ENCODE measurements around the gene PTPRZ1.

The PTPRZ1 gene

DNA sequence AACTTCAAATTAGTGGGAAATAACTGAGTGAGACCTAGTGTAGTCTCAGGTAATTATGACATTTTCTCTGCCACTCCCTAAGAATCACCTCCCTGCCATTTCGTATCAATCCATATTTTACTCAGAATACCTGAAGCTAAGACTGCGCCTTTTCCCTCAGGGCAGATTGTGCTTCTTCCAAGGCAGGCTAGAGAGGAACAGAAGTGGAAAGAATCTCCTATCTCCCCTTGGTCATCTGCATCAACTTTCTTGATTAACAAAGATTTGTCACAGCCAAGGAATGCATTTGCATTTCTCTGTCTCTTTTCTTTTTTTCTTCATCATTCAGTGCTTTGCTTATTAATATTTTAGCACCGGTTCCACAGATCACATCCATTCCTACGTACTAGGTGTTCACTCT, 119.1 kb downstream of the PTPRZ1 start:
- no peaks in the 10 kb centered on the region for H3K27me3 Mint-ChIP-seq
- no peak for ATAC-seq (replicated peaks; ENCODE audit: extremely low read depth, poor library complexity, severe bottlenecking)
- no peak overlapping the region for H3K4me3 Mint-ChIP-seq

DNA sequence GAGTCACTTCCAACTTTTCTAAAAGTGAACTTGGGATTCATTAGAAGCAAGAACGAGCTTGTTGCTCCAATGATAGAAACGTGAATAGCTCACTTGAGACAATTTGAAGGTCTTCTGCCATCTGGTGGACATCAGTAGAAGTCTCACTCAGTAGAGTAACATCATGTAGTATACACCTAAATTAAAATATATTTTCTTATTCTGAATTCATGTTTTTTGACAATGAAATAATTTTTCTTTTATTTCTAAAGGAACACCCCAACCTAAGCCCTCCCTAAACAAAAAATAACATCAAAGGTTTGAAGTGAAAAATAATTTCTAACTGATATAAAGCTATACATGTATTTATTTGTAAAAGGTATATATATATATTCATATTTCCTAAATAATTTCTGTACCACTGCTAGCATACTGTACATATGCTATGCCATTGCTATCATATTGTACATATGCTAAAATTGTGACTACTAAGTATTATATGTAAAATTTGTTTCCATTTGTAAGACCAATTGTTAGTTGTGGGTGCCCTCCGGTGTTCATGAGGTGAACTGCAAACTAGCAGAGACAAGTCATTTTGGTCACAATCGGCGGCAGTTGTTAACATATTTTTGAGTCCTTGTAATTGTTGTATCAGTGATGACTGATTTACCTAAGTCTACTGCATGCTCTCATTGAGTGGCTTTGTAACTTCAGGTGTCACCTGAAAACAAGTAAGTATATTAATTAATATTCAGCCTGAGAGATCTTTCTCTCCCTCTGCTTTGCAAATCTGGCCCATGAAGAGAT, 121.9 kb downstream of the PTPRZ1 start:
- DNase-seq (ENCODE audit: low spot score in 2 of 2) (no peak), ATAC-seq (replicated peaks; ENCODE audit: extremely low read depth, poor library complexity, severe bottlenecking) (peak; percentile 43)
- Mint-ChIP-seq H3K27ac (ENCODE audit: low read depth) (no peak overlapping the region), H3K36me3 (ENCODE audit: insufficient read depth) (no peaks in the 10 kb centered on the region), H3K4me1 (no peaks in the 10 kb centered on the region), H3K4me3 (no peak overlapping the region), H3K27me3 (no peaks in the 10 kb centered on the region), H3K9me3 (no peaks in the 10 kb centered on the region)

More for the DNA sequence above, 119.1 kb downstream of the PTPRZ1 start:
- H3K36me3 Mint-ChIP-seq (ENCODE audit: insufficient read depth): no peaks in the 10 kb centered on the region
- no peak overlapping the region for H3K27ac Mint-ChIP-seq (ENCODE audit: low read depth)
- no peaks in the 10 kb centered on the region for H3K4me1 Mint-ChIP-seq
- no peaks in the 10 kb centered on the region for H3K9me3 Mint-ChIP-seq
- no peak for DNase-seq (ENCODE audit: low spot score in 2 of 2)

DNA sequence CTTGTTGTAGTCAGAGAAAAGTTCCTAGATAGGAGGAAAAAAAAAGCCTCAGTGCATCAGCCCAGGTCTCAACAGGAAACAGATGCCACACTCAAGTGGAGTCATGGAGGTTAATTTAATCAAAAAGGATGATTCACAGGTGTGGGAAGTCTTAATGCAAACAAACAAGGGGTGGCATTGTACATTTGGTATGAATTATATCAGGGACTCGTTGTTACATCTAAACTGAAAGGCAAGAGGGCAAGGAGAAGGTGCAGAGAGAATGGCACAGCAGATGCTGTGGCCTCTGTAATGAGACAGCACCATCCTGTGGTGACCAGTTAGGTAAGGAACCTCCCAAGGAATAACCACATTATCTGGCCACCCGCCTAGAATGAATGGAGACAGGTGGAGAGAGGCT, 133.7 kb downstream of the PTPRZ1 start:
- Mint-ChIP-seq H3K4me1 (no peaks in the 10 kb centered on the region), H3K27me3 (no peaks in the 10 kb centered on the region), H3K36me3 (ENCODE audit: insufficient read depth) (no peaks in the 10 kb centered on the region), H3K9me3 (peaks cover 7% of the 10 kb centered on the region), H3K27ac (ENCODE audit: low read depth) (no peak overlapping the region), H3K4me3 (no peak overlapping the region)
- ATAC-seq (replicated peaks; ENCODE audit: extremely low read depth, poor library complexity, severe bottlenecking) (no peak), DNase-seq (ENCODE audit: low spot score in 2 of 2) (no peak)

DNA sequence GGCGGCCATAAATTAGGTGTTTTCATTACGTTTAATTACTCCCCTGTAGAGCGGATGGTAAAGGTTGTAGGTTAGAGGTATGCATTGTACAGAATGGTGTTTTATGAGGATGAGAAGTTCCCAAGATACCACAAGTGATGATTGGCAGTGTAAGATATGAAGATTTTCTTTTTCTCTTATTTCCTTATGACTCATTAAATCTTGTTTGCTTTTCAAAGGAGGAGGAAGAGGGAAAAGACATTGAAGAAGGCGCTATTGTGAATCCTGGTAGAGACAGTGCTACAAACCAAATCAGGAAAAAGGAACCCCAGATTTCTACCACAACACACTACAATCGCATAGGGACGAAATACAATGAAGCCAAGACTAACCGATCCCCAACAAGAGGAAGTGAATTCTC, 137.2 kb downstream of the PTPRZ1 start:
- H3K36me3 Mint-ChIP-seq (ENCODE audit: insufficient read depth): no peaks in the 10 kb centered on the region
- ATAC-seq (replicated peaks; ENCODE audit: extremely low read depth, poor library complexity, severe bottlenecking) (no peak), DNase-seq (ENCODE audit: low spot score in 2 of 2) (no peak)
- no peaks in the 10 kb centered on the region for H3K4me1 Mint-ChIP-seq
- peaks cover 17% of the 10 kb centered on the region for H3K9me3 Mint-ChIP-seq
- no peak overlapping the region for H3K4me3 Mint-ChIP-seq
- H3K27me3 Mint-ChIP-seq: no peaks in the 10 kb centered on the region
- no peak overlapping the region for H3K27ac Mint-ChIP-seq (ENCODE audit: low read depth)

DNA sequence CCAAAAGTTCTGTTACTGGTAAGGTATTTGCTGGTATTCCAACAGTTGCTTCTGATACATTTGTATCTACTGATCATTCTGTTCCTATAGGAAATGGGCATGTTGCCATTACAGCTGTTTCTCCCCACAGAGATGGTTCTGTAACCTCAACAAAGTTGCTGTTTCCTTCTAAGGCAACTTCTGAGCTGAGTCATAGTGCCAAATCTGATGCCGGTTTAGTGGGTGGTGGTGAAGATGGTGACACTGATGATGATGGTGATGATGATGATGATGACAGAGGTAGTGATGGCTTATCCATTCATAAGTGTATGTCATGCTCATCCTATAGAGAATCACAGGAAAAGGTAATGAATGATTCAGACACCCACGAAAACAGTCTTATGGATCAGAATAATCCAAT, 140.1 kb downstream of the PTPRZ1 start:
- no peak for ATAC-seq (replicated peaks; ENCODE audit: extremely low read depth, poor library complexity, severe bottlenecking)
- DNase-seq (ENCODE audit: low spot score in 2 of 2): no peak
- peaks cover 14% of the 10 kb centered on the region for H3K9me3 Mint-ChIP-seq
- H3K4me3 Mint-ChIP-seq: no peak overlapping the region
- H3K27ac Mint-ChIP-seq (ENCODE audit: low read depth): no peak overlapping the region
- no peaks in the 10 kb centered on the region for H3K4me1 Mint-ChIP-seq
- H3K36me3 Mint-ChIP-seq (ENCODE audit: insufficient read depth): no peaks in the 10 kb centered on the region
- no peaks in the 10 kb centered on the region for H3K27me3 Mint-ChIP-seq

DNA sequence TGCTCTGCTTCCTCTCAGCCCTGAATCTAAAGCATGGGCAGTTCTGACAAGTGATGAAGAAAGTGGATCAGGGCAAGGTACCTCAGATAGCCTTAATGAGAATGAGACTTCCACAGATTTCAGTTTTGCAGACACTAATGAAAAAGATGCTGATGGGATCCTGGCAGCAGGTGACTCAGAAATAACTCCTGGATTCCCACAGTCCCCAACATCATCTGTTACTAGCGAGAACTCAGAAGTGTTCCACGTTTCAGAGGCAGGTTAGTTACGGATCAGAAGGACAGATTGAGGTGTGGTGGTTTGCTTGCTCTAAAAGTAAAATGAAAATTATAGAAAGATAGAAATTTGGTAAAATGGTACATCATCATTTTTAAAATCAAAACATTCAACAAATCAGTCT, 140.7 kb downstream of the PTPRZ1 start:
- no peak for ATAC-seq (replicated peaks; ENCODE audit: extremely low read depth, poor library complexity, severe bottlenecking)
- no peak overlapping the region for H3K27ac Mint-ChIP-seq (ENCODE audit: low read depth)
- H3K4me1 Mint-ChIP-seq: no peaks in the 10 kb centered on the region

DNA sequence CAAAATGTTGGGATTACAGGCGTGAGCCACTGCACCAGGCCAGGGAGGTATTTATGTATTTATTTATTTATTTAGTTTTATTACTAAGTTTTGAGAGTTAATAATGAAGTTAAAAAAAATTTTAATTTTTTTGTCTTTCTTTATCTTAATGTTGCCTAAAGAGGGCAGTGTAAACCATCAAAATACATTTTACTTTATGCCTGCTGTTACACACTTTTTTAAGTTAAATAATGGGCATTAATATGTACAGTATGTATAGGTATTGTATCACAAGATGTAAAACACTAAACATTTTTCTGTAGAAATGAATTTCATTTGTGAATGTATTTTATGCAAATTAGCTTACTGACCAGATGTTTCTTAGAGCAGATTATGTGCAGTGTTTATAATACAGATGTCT, 141.7 kb downstream of the PTPRZ1 start:
- Mint-ChIP-seq H3K27me3 (no peaks in the 10 kb centered on the region), H3K9me3 (peaks cover 10% of the 10 kb centered on the region), H3K4me1 (no peaks in the 10 kb centered on the region), H3K36me3 (ENCODE audit: insufficient read depth) (no peaks in the 10 kb centered on the region), H3K4me3 (no peak overlapping the region), H3K27ac (ENCODE audit: low read depth) (no peak overlapping the region)
- DNase-seq (ENCODE audit: low spot score in 2 of 2) (no peak), ATAC-seq (replicated peaks; ENCODE audit: extremely low read depth, poor library complexity, severe bottlenecking) (no peak)

More for the DNA sequence above, 140.7 kb downstream of the PTPRZ1 start:
- Mint-ChIP-seq H3K27me3 (no peaks in the 10 kb centered on the region), H3K9me3 (peaks cover 10% of the 10 kb centered on the region), H3K4me3 (no peak overlapping the region), H3K36me3 (ENCODE audit: insufficient read depth) (no peaks in the 10 kb centered on the region)
- no peak for DNase-seq (ENCODE audit: low spot score in 2 of 2)

DNA sequence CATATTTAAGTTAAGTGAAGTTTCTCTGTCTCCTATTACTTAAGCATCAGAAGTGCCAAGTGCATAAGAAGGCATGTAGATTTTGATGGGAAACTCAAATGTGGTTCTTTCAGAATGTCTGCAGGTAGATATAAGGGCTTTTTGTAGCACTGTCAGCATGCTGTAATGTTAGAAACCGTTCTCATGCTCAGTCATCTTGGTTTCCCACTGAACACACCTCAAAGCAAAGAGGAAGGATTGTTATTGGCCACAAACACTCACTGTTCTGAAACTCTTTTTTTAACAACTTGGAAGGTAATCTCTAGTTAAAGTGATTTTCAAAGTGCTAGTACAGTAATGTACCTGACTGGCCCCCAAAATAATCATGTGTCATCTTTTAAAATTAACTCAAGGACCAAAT, 145.1 kb downstream of the PTPRZ1 start:
- H3K36me3 Mint-ChIP-seq (ENCODE audit: insufficient read depth): no peaks in the 10 kb centered on the region
- no peak overlapping the region for H3K27ac Mint-ChIP-seq (ENCODE audit: low read depth)
- H3K4me1 Mint-ChIP-seq: no peaks in the 10 kb centered on the region
- H3K27me3 Mint-ChIP-seq: no peaks in the 10 kb centered on the region
- no peak overlapping the region for H3K4me3 Mint-ChIP-seq
- peaks cover 5% of the 10 kb centered on the region for H3K9me3 Mint-ChIP-seq
- DNase-seq (ENCODE audit: low spot score in 2 of 2): no peak
- ATAC-seq (replicated peaks; ENCODE audit: extremely low read depth, poor library complexity, severe bottlenecking): no peak

DNA sequence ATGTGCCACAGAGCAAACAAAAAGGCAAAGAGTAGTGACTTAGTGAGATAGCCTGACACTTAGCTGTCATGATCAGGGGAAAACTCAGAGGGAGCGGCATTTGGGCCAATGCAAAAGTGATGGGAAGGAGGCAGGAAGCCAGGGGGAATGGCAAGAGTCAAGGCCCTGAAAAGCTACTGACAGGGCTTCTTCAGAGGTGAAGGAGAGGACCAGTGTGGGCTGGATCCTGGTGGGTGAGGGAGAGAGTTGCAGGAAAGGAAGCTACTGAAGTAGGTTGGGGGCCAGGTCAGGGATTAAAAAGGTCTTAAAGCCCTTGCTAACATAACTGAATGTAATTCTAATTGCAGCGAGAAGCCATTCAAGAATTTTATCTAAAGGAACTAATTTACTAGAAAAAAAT, 154.1 kb downstream of the PTPRZ1 start:
- H3K27ac Mint-ChIP-seq (ENCODE audit: low read depth): no peak overlapping the region
- no peak for ATAC-seq (replicated peaks; ENCODE audit: extremely low read depth, poor library complexity, severe bottlenecking)
- no peaks in the 10 kb centered on the region for H3K27me3 Mint-ChIP-seq
- H3K36me3 Mint-ChIP-seq (ENCODE audit: insufficient read depth): no peaks in the 10 kb centered on the region
- H3K4me3 Mint-ChIP-seq: no peak overlapping the region
- H3K9me3 Mint-ChIP-seq: no peaks in the 10 kb centered on the region
- no peaks in the 10 kb centered on the region for H3K4me1 Mint-ChIP-seq
- DNase-seq (ENCODE audit: low spot score in 2 of 2): no peak

DNA sequence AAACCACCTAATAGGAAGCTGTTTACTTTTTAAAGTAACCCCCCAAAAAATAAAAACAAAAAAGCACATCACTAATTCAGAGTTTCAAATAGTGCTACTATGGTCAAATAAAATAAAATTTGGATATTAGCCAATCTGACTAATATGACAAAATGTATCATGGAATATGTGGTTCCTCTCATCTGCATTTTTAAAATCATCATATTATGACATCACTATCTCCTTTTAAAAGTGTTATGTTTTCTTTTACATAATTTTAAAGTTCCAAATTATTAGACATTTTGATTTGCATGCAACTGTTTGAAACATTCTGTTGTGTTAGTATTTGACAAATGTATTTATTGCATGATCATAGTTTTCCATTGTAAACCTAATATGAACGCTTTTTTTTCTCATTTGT, 160.7 kb downstream of the PTPRZ1 start:
- no peak for DNase-seq (ENCODE audit: low spot score in 2 of 2)
- Mint-ChIP-seq H3K36me3 (ENCODE audit: insufficient read depth) (no peaks in the 10 kb centered on the region), H3K9me3 (peaks cover 11% of the 10 kb centered on the region), H3K27ac (ENCODE audit: low read depth) (no peak overlapping the region), H3K27me3 (no peaks in the 10 kb centered on the region), H3K4me1 (no peaks in the 10 kb centered on the region), H3K4me3 (no peak overlapping the region)
- ATAC-seq (replicated peaks; ENCODE audit: extremely low read depth, poor library complexity, severe bottlenecking): no peak

DNA sequence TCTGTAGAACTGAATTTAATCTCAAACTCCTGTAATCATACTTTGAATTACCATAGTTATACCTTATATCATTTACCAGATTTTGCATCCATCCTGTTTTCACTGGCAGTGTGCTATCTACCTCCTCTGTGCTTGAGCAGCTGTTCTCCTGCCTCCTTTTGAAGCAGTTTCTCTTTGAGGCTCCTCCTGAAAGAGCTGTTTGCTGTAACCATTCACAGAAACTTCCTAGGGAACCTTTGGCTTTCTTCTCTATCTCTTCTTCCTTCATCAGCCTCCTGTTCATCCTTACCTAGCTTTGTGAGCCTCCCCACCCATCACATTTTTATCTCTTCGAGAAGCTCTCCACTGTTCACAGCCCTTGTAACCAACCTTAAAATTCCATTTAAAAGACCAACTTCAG, 162.9 kb downstream of the PTPRZ1 start:
- H3K4me1 Mint-ChIP-seq: no peaks in the 10 kb centered on the region
- H3K27ac Mint-ChIP-seq (ENCODE audit: low read depth): no peak overlapping the region

DNA sequence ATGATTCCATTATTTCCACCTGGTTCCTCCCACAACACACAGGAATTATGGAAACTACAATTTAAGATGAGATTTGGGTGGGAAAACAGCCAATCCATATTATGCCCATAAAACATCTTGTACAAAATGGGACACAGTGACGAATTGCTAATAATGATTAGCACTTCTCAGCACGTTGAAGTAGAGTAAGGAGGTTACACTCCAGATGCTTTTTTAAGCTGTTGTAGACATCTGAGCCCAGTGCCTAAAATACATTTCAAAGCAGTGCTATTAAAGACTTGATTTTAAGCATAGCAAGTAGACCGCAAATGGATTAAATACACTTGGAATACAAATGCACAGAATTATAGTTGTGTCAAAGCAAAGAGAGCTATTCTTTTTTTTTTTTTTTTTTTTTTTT, 165.2 kb downstream of the PTPRZ1 start:
- Mint-ChIP-seq H3K36me3 (ENCODE audit: insufficient read depth) (no peaks in the 10 kb centered on the region), H3K4me1 (no peaks in the 10 kb centered on the region), H3K27me3 (no peaks in the 10 kb centered on the region), H3K4me3 (no peak overlapping the region), H3K9me3 (peaks cover 16% of the 10 kb centered on the region), H3K27ac (ENCODE audit: low read depth) (no peak overlapping the region)
- ATAC-seq (replicated peaks; ENCODE audit: extremely low read depth, poor library complexity, severe bottlenecking) (no peak), DNase-seq (ENCODE audit: low spot score in 2 of 2) (no peak)

More for the DNA sequence above, 162.9 kb downstream of the PTPRZ1 start:
- no peaks in the 10 kb centered on the region for H3K27me3 Mint-ChIP-seq
- DNase-seq (ENCODE audit: low spot score in 2 of 2): no peak
- H3K36me3 Mint-ChIP-seq (ENCODE audit: insufficient read depth): no peaks in the 10 kb centered on the region
- no peak overlapping the region for H3K4me3 Mint-ChIP-seq
- peaks cover 16% of the 10 kb centered on the region for H3K9me3 Mint-ChIP-seq
- ATAC-seq (replicated peaks; ENCODE audit: extremely low read depth, poor library complexity, severe bottlenecking): no peak

DNA sequence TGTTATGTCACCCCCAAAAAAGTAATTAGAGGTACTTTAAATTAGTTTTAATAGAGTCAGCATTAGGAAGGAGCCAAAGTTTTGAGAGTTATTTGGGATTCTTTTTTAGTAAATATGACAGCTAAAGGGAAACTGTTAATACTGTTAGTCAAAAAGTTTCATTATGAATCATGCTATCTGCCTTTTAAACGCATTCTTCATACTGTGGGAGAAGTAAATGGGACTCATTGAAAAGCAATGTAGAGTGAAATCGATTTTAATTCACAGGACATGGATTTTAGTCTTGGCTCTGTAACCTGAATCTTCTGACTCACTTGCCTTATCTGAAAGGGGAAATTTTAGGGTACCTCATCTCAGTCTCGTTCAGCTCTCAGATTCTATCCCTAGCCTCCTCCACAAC, 165.9 kb downstream of the PTPRZ1 start:
- Mint-ChIP-seq H3K36me3 (ENCODE audit: insufficient read depth) (no peaks in the 10 kb centered on the region), H3K4me1 (no peaks in the 10 kb centered on the region), H3K27me3 (no peaks in the 10 kb centered on the region), H3K4me3 (no peak overlapping the region), H3K27ac (ENCODE audit: low read depth) (no peak overlapping the region), H3K9me3 (peaks cover 16% of the 10 kb centered on the region)
- no peak for ATAC-seq (replicated peaks; ENCODE audit: extremely low read depth, poor library complexity, severe bottlenecking)
- DNase-seq (ENCODE audit: low spot score in 2 of 2): no peak
